ENCODE results near the gene ARHGAP18.

Gene ARHGAP18

GRCh38 chr6:129667034-129667433, 42.9 kb downstream of the ARHGAP18 start:
- Histone ChIP-seq H3K36me3 (ENCODE audit: control insufficient read depth, low read length) (no peaks in the 10 kb centered on the region), H3K27ac (ENCODE audit: low read depth, low read length) (no peak overlapping the region), H3K4me3 (ENCODE audit: low read length) (no peak overlapping the region), H3K9me2 (replicated peaks; ENCODE audit: control insufficient read depth, low read length) (no peaks in the 10 kb centered on the region), H3K79me2 (ENCODE audit: control insufficient read depth, low read length) (no peaks in the 10 kb centered on the region), H4K20me1 (ENCODE audit: control insufficient read depth, insufficient read depth, low read depth, low read length) (no peaks in the 10 kb centered on the region), H3K27me3 (ENCODE audit: control insufficient read depth, low read length) (no peaks in the 10 kb centered on the region), H3K4me1 (ENCODE audit: control insufficient read depth, low read length) (peaks cover 3% of the 10 kb centered on the region), H3F3A (ENCODE audit: control insufficient read depth, insufficient read depth) (no peaks in the 10 kb centered on the region), H3K9me3 (ENCODE audit: control insufficient read depth, insufficient read depth, low read length) (no peaks in the 10 kb centered on the region), H3K4me2 (ENCODE audit: low read length) (no peak overlapping the region)
- TF ChIP-seq EZH2phosphoT487 (IDR thresholded peaks at IDR 0.05; ENCODE audit: borderline replicate concordance, low read length) (no peak), CTCF (IDR thresholded peaks at IDR 0.05; ENCODE audit: low read depth, low read length, poor library complexity, severe bottlenecking) (no peak)

- Histone ChIP-seq H3F3A (ENCODE audit: control insufficient read depth, insufficient read depth) (no peaks in the 10 kb centered on the region), H3K79me2 (ENCODE audit: control insufficient read depth, low read length) (no peaks in the 10 kb centered on the region), H3K36me3 (ENCODE audit: control insufficient read depth, low read length) (no peaks in the 10 kb centered on the region), H3K27me3 (ENCODE audit: control insufficient read depth, low read length) (no peaks in the 10 kb centered on the region), H3K4me1 (ENCODE audit: control insufficient read depth, low read length) (no peaks in the 10 kb centered on the region), H3K4me3 (ENCODE audit: low read length) (no peak overlapping the region), H3K9me2 (replicated peaks; ENCODE audit: control insufficient read depth, low read length) (no peaks in the 10 kb centered on the region), H3K27ac (ENCODE audit: low read depth, low read length) (no peak overlapping the region), H4K20me1 (ENCODE audit: control insufficient read depth, insufficient read depth, low read depth, low read length) (no peaks in the 10 kb centered on the region), H3K9me3 (ENCODE audit: control insufficient read depth, insufficient read depth, low read length) (no peaks in the 10 kb centered on the region), H3K4me2 (ENCODE audit: low read length) (no peak overlapping the region)
- TF ChIP-seq EZH2phosphoT487 (IDR thresholded peaks at IDR 0.05; ENCODE audit: borderline replicate concordance, low read length), result no peak
- TF ChIP-seq CTCF (IDR thresholded peaks at IDR 0.05; ENCODE audit: low read depth, low read length, poor library complexity, severe bottlenecking), result no peak
Measured at GRCh38 chr6:129665555-129665954, 44.4 kb downstream of the ARHGAP18 start.

GRCh38 chr6:129663531-129663930, 46.4 kb downstream of the ARHGAP18 start:
- Histone ChIP-seq H3K4me1 (ENCODE audit: control insufficient read depth, low read length) (no peaks in the 10 kb centered on the region), H3F3A (ENCODE audit: control insufficient read depth, insufficient read depth) (no peaks in the 10 kb centered on the region), H3K27ac (ENCODE audit: low read depth, low read length) (no peak overlapping the region), H3K4me2 (ENCODE audit: low read length) (no peak overlapping the region), H3K36me3 (ENCODE audit: control insufficient read depth, low read length) (no peaks in the 10 kb centered on the region), H3K4me3 (ENCODE audit: low read length) (no peak overlapping the region), H3K79me2 (ENCODE audit: control insufficient read depth, low read length) (no peaks in the 10 kb centered on the region), H3K9me3 (ENCODE audit: control insufficient read depth, insufficient read depth, low read length) (no peaks in the 10 kb centered on the region), H3K9me2 (replicated peaks; ENCODE audit: control insufficient read depth, low read length) (no peaks in the 10 kb centered on the region), H4K20me1 (ENCODE audit: control insufficient read depth, insufficient read depth, low read depth, low read length) (no peaks in the 10 kb centered on the region), H3K27me3 (ENCODE audit: control insufficient read depth, low read length) (no peaks in the 10 kb centered on the region)
- TF ChIP-seq EZH2phosphoT487 (IDR thresholded peaks at IDR 0.05; ENCODE audit: borderline replicate concordance, low read length) (no peak), CTCF (IDR thresholded peaks at IDR 0.05; ENCODE audit: low read depth, low read length, poor library complexity, severe bottlenecking) (no peak)
